A673 (cell line): ENCODE results near the gene SCGB3A1.

Source experiments
- CTCF ChIP-seq: fragments of 300-800, 200-600 bp; sonication (generic); conservative IDR thresholded peaks from 2 replicates; pipeline ENCODE4 v1.5.1; 2017; ENCODE audit warnings: low read depth, mild to moderate bottlenecking, antibody characterized with exemption, low read length, moderate library complexity, mixed read lengths
- EZH2 ChIP-seq: fragments of 200-600 bp; sonication (generic); IDR thresholded peaks from 2 replicates; pipeline ENCODE4 v1.6.1; 2017; ENCODE audit warnings: borderline replicate concordance, low read depth, mild to moderate bottlenecking, mixed read lengths, antibody characterized with exemption, low read length; ENCODE audit not compliant: poor library complexity, severe bottlenecking

GRCh38 chr5:180589771-180590542 is 1.3 kb downstream of the SCGB3A1 start:
- TF ChIP-seq CTCF (no peak), EZH2 (no peak)
